HepG2 (cell line): ENCODE results near the gene SMC6. TPM values are rescaled to one million over a fixed set of nuclear protein-coding genes. Genes with fewer than 3 reads are reported as not detected.

Source experiments
- ATAC-seq: fragments of 200-7000 bp; cut with Tn5 transposase; 3 replicates; pipeline ENCODE4 v1.9.1; 2020; ENCODE audit warnings: mild to moderate bottlenecking, moderate library complexity
- BruUV-seq: library from RNA; stranded (reverse); fragments of 400-500 nt; replicated peaks from 2 replicates; lab custom pipeline; 2021; lab: Mats Ljungman, UMichigan
- CTCF ChIA-PET: fragments of 300-600 bp; formaldehyde crosslinking; extraction: SDS; loops from one replicate; lab custom pipeline; 2021; ENCODE audit warnings: low total read pairs, inconsistent platforms, low intra/inter-chr PET ratio; lab: Yijun Ruan, JAX
- POLR2A ChIA-PET: fragments of 350-600 bp; sonication (Branson Sonifier 250); formaldehyde crosslinking; loops from one replicate; lab custom pipeline; 2020; ENCODE audit warnings: antibody characterized with exemption, inconsistent platforms; lab: Yijun Ruan, JAX
- DNase-seq: peaks from one replicate; pipeline ENCODE4 v3.0.0-alpha.2; 2015; ENCODE audit warnings: low spot score
- FAIRE-seq: peaks from 3 replicates; lab custom pipeline; 2011; peaks lifted over from hg19 to GRCh38; lab: Jason Lieb, UNC
- H2AFZ ChIP-seq: one replicate; pipeline ENCODE4 v1.6.1; 2011; ENCODE audit warnings: low read length, inconsistent platforms
- H3K27ac ChIP-seq: fragments of 300-600 bp; 3 replicates; pipeline ENCODE4 v1.8.0; 2011; ENCODE audit warnings: mixed run types, mild to moderate bottlenecking, mixed read lengths, low read length, inconsistent platforms; ENCODE audit not compliant: insufficient read depth; ENCODE audit errors: extremely low read length
- H3K27me3 ChIP-seq, 2 experiments: fragments of 200-600 bp in 1 of 2; 2 replicates in 1 of 2; 3 replicates in 1 of 2; pipeline versions ENCODE4 v1.6.0 to v1.8.0; 2011; ENCODE audit warnings: low read length in 2 of 2, mild to moderate bottlenecking in 2 of 2, moderate library complexity in 2 of 2, inconsistent platforms in 1 of 2; ENCODE audit not compliant: insufficient read depth in 2 of 2, control insufficient read depth in 1 of 2
- H3K36me3 ChIP-seq, 2 experiments: fragments of 200-600 bp in 1 of 2; replicated peaks in 1 of 2; 2 replicates in 1 of 2; 3 replicates in 1 of 2; pipeline versions ENCODE4 v1.5.1 to v1.8.0; 2011; ENCODE audit warnings: low read length in 2 of 2, inconsistent platforms in 1 of 2; ENCODE audit not compliant: insufficient read depth in 2 of 2, control insufficient read depth in 1 of 2
- H3K4me1 ChIP-seq: 2 replicates; pipeline ENCODE4 v1.5.1; 2012; ENCODE audit warnings: low read length, inconsistent platforms; ENCODE audit not compliant: insufficient read depth
- H3K4me2 ChIP-seq: 2 replicates; pipeline ENCODE4 v1.6.0; 2011; ENCODE audit warnings: low read depth, low read length, inconsistent platforms
- H3K4me3 ChIP-seq, 3 experiments: fragments of 200-600 bp in 1 of 3; sonication (generic), shearing (Covaris generic) in 1 of 3; replicated peaks in 1 of 3; 2 replicates each; pipeline ENCODE4 v1.5.1; 2011 to 2016; ENCODE audit warnings: low read length in 3 of 3, inconsistent platforms in 2 of 3, low read depth in 2 of 3, mild to moderate bottlenecking in 2 of 3, control low read depth in 1 of 3, mixed read lengths in 1 of 3; ENCODE audit not compliant: insufficient read depth in 1 of 3
- H3K79me2 ChIP-seq: one replicate; pipeline ENCODE4 v1.6.1; 2011; ENCODE audit warnings: low read length, inconsistent platforms; ENCODE audit not compliant: insufficient read depth
- H3K9ac ChIP-seq: 2 replicates; pipeline ENCODE4 v1.6.0; 2011; ENCODE audit warnings: mild to moderate bottlenecking, low read depth, low read length, inconsistent platforms; ENCODE audit not compliant: insufficient read depth
- H3K9me3 ChIP-seq: 2 replicates; pipeline ENCODE4 v1.5.1; 2012; ENCODE audit warnings: mild to moderate bottlenecking, low read length
- H4K20me1 ChIP-seq: 2 replicates; pipeline ENCODE4 v1.6.0; 2011; ENCODE audit warnings: inconsistent platforms, mild to moderate bottlenecking, low read length, moderate library complexity; ENCODE audit not compliant: insufficient read depth
- ASH2L ChIP-seq: fragments of 300-600, 200-600 bp; sonication (generic); IDR thresholded peaks from 2 replicates; pipeline ENCODE4 v1.7.0; 2017; ENCODE audit warnings: low read depth, mild to moderate bottlenecking, moderate library complexity, mixed read lengths, low read length; ENCODE audit not compliant: insufficient read length
- CHD2 ChIP-seq: IDR thresholded peaks from 2 replicates; pipeline ENCODE4 v1.6.1; 2011; ENCODE audit warnings: low read depth, low read length, improper control_type of control experiment
- DNMT1 ChIP-seq: sonication (generic); formaldehyde crosslinking; IDR thresholded peaks from 2 replicates; pipeline ENCODE4 v1.5.1; 2020; ENCODE audit warnings: mild to moderate bottlenecking, missing genetic modification reagents
- FOXJ3 ChIP-seq: sonication (generic); formaldehyde crosslinking; IDR thresholded peaks from 2 replicates; pipeline ENCODE4 v1.4.0; 2020; ENCODE audit warnings: missing genetic modification reagents, mild to moderate bottlenecking, borderline replicate concordance
- IKZF4 ChIP-seq: sonication (generic); formaldehyde crosslinking; IDR thresholded peaks from 2 replicates; pipeline ENCODE4 v1.5.1; 2020; ENCODE audit warnings: borderline replicate concordance, mild to moderate bottlenecking, low read depth, missing genetic modification reagents; ENCODE audit errors: not compliant biosample characterization
- IRF2 ChIP-seq: IDR thresholded peaks from 2 replicates; pipeline ENCODE4 v1.6.1; 2018; ENCODE audit warnings: missing genetic modification reagents, missing compliant biosample characterization
- KDM3A ChIP-seq: IDR thresholded peaks from 2 replicates; pipeline ENCODE4 v1.6.1; 2018; ENCODE audit warnings: low read depth, missing compliant biosample characterization
- POGK ChIP-seq: sonication (generic); formaldehyde crosslinking; conservative IDR thresholded peaks from 2 replicates; pipeline ENCODE4 v1.8.0; 2022; ENCODE audit warnings: mild to moderate bottlenecking, moderate library complexity, missing genetic modification reagents
- SETDB1 ChIP-seq: sonication (generic); formaldehyde crosslinking; IDR thresholded peaks from 2 replicates; pipeline ENCODE4 v1.5.1; 2020; ENCODE audit warnings: missing genetic modification reagents, mild to moderate bottlenecking, borderline replicate concordance
- SMC3 ChIP-seq: IDR thresholded peaks from 2 replicates; pipeline ENCODE4 v1.6.1; 2011; ENCODE audit warnings: low read length, improper control_type of control experiment
- STAG1 ChIP-seq: sonication (generic); formaldehyde crosslinking; IDR thresholded peaks from 2 replicates; pipeline ENCODE4 v1.4.0; 2020; ENCODE audit warnings: missing genetic modification reagents
- TBL1XR1 ChIP-seq: fragments of 150-350 bp; IDR thresholded peaks from 2 replicates; pipeline ENCODE4 v1.6.1; 2014; ENCODE audit warnings: borderline replicate concordance, low read length; ENCODE audit not compliant: partially characterized antibody
- ZNF138 ChIP-seq: sonication (generic); formaldehyde crosslinking; IDR thresholded peaks from 2 replicates; pipeline ENCODE4 v1.5.0; 2020; ENCODE audit warnings: mild to moderate bottlenecking, low read depth, missing genetic modification reagents
- ZNF160 ChIP-seq: sonication (generic); formaldehyde crosslinking; IDR thresholded peaks from 2 replicates; pipeline ENCODE4 v1.8.0; 2022; ENCODE audit warnings: mild to moderate bottlenecking, inconsistent platforms, missing genetic modification reagents
- ZNF383 ChIP-seq: sonication (generic); formaldehyde crosslinking; IDR thresholded peaks from 2 replicates; pipeline ENCODE4 v1.4.0; 2020; ENCODE audit warnings: missing genetic modification reagents, mild to moderate bottlenecking, borderline replicate concordance
- ZNF775 ChIP-seq: sonication (generic); formaldehyde crosslinking; IDR thresholded peaks from 2 replicates; pipeline ENCODE4 v1.4.0; 2020; ENCODE audit warnings: missing genetic modification reagents, mild to moderate bottlenecking, moderate library complexity, borderline replicate concordance
- WGBS: methylation state at CpG from one replicate; pipeline ENCODE4 v1.1.6; 2017; ENCODE audit warnings: low lambda C conversion rate; 5-methylcytosine and 5-hydroxymethylcytosine counted together
- in situ Hi-C: cut with HindIII; loops from 2 replicates; pipeline ENCODE4 v1.10.0; 2017; ENCODE audit warnings: low pct_unique_long_range_greater_than_20kb; ENCODE audit not compliant: extremely low pct_ligation_motif_present
- intact Hi-C: fragments of 100-400 bp; cut with micrococcal nuclease; formaldehyde crosslinking; loops from one replicate; pipeline ENCODE4 v1.10.0; 2022; ENCODE audit not compliant: unreplicated experiment
- polyA plus RNA-seq, 8 experiments: library from polyadenylated mRNA; depleted of rRNA in 3 of 8; stranded (reverse) in 7 of 8; unstranded in 1 of 8; fragments of >200 nt; fragmentation: Illumina TruSeq in 4 of 8; extraction: Trizol in 4 of 8; gene quantifications; 2 replicates each; pipeline versions ENCODE4 v1.2.1 to v1.2.3, GENCODE V29; 2011 to 2016; ENCODE audit warnings: low read depth in 4 of 8, missing spikeins in 1 of 8, mixed read lengths in 1 of 8; ENCODE audit not compliant: insufficient read depth in 1 of 8
- total RNA-seq, 5 experiments: library from RNA; depleted of rRNA; stranded (reverse); fragments of >200 nt; fragmentation: Illumina TruSeq; extraction: Trizol; gene quantifications; 2 replicates each; pipeline ENCODE4 v1.2.3, GENCODE V29; 2016; ENCODE audit warnings: low read depth in 1 of 5
- TF ChIP-seq, protein P1 (sequence below): sonication (generic); formaldehyde crosslinking; IDR thresholded peaks from 2 replicates; pipeline ENCODE4 v1.5.0; 2020; ENCODE audit warnings: mild to moderate bottlenecking, missing genetic modification reagents, moderate library complexity
- TF ChIP-seq, protein P2 (sequence below): sonication (generic); formaldehyde crosslinking; IDR thresholded peaks from 2 replicates; pipeline ENCODE4 v1.5.0; 2020; ENCODE audit warnings: mild to moderate bottlenecking, missing genetic modification reagents

Gene SMC6
- total and polyA plus RNA-seq, 2 of the 13 experiments (the other 11 are each of a cell fraction or from before 2014, with no cell fraction given) = 18.9 to 55.3 TPM

DNA sequence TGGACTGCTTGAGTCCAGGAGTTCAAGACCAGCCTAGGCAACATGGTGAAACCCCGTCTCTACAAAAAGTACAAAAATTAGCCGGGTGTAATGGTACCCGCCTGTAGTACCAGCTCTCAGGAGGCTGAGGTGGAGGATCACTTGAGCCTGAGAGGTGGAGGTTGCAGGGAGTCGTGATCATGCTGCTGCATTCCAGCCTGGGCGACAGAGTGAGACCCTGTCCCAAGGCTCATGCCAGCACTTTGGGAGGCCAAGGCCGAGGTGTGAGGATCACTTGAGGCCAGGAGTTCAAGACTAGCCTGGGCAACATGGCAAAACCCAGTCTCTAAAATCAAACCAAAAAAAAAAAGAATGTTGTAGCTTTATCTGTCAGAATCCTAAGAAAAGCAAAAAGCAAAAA is 25.4 kb downstream of the SMC6 start (continued):
- TF ChIP-seq, protein P1, sequence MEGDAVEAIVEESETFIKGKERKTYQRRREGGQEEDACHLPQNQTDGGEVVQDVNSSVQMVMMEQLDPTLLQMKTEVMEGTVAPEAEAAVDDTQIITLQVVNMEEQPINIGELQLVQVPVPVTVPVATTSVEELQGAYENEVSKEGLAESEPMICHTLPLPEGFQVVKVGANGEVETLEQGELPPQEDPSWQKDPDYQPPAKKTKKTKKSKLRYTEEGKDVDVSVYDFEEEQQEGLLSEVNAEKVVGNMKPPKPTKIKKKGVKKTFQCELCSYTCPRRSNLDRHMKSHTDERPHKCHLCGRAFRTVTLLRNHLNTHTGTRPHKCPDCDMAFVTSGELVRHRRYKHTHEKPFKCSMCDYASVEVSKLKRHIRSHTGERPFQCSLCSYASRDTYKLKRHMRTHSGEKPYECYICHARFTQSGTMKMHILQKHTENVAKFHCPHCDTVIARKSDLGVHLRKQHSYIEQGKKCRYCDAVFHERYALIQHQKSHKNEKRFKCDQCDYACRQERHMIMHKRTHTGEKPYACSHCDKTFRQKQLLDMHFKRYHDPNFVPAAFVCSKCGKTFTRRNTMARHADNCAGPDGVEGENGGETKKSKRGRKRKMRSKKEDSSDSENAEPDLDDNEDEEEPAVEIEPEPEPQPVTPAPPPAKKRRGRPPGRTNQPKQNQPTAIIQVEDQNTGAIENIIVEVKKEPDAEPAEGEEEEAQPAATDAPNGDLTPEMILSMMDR (CRISPR knock-in tag) = no peak
- TF ChIP-seq POGK (CRISPR knock-in tag) (no peak), ZNF775 (CRISPR knock-in tag) (no peak), ZNF160 (no peak), IKZF4 (CRISPR knock-in tag) (no peak), TBL1XR1 (no peak)

DNA sequence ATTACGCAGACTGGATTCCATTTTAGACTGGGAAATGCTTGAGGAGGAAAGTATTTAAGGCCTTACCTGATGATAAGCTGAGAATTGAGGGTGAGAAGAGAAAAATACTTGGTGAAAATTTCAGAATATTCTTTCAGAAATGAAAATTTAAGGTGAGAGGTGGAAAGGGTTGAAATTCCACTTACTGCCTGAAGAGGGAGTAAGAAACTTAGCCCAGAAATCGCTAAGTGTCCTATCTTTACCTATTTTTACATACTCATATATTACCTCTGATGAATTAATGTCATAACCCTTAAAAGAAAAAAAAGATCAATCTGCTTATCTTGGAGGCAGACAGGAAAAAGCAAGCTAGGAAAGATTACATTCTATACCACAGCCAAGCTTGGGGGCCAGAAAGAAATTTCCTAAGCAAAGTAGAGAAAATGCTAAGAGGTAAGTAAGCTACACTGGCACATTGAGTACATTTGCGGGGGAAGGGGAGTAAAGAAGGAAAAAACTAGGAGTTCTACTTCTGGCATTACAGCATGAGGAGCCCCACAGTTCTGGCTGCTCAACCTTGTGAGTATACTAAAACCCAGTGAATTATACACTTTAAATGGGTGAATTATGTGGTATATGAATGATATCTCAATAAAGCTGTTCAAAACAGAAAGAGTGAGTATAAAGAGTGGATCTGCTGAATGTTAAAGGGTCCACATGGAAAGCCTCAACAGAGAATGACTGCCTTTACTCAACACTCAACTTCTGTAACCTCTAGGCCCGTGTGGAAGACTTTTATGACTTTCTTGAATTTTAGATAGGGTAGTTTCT is 33.8 kb downstream of the SMC6 start:
- Histone ChIP-seq H3K27ac (no peak overlapping the region), H3K36me3 (peaks cover 18 to 67% of the 10 kb centered on the region in 2 experiments), H3K4me1 (no peaks in the 10 kb centered on the region), H3K4me3 (no peak overlapping the region), H3K27me3 (no peaks in the 10 kb centered on the region), H3K9ac (no peak overlapping the region), H4K20me1 (no peaks in the 10 kb centered on the region), H3K9me3 (no peaks in the 10 kb centered on the region), H2AFZ (no peak overlapping the region), H3K4me2 (no peak overlapping the region), H3K79me2 (no peaks in the 10 kb centered on the region)
- in situ Hi-C loops = loop anchor here (10.0 kb wide), 1 partner anchor 655 kb away; no protein-coding TSS in a partner anchor
- intact Hi-C loops = loop anchor here (1.0 to 5.0 kb wide), 3 partner anchors 33 to 658 kb away; partner anchors contain the start of gene SMC6
- ChIA-PET CTCF (interaction anchor here (1.3 to 1.7 kb wide), 3 partner anchors 110 to 658 kb away, joined by 3 to 17 read pairs (median 7); no protein-coding TSS in a partner anchor), POLR2A (no interaction called here)
- no TSS peak for BruUV-seq
- WGBS = 89% methylated on average over 4 of the region's 4 CpGs
- peak; percentile 39 for FAIRE-seq
- peak; percentile 59 for ATAC-seq
- no peak for DNase-seq
- TF ChIP-seq, protein P2, sequence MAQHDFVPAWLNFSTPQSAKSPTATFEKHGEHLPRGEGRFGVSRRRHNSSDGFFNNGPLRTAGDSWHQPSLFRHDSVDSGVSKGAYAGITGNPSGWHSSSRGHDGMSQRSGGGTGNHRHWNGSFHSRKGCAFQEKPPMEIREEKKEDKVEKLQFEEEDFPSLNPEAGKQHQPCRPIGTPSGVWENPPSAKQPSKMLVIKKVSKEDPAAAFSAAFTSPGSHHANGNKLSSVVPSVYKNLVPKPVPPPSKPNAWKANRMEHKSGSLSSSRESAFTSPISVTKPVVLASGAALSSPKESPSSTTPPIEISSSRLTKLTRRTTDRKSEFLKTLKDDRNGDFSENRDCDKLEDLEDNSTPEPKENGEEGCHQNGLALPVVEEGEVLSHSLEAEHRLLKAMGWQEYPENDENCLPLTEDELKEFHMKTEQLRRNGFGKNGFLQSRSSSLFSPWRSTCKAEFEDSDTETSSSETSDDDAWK (CRISPR knock-in tag) = no peak
- TF ChIP-seq FOXJ3 (CRISPR knock-in tag) (no peak), ZNF383 (CRISPR knock-in tag) (no peak), ASH2L (peak; percentile 48), CHD2 (no peak), STAG1 (CRISPR knock-in tag) (peak; percentile 55), SETDB1 (no peak), IRF2 (no peak), SMC3 (peak; percentile 60), DNMT1 (CRISPR knock-in tag) (no peak), KDM3A (CRISPR knock-in tag) (no peak), ZNF138 (CRISPR knock-in tag) (no peak)
